B cell (primary cell): ENCODE data around the gene TRPC3.

ENCODE experiments used
- EZH2 ChIP-seq: IDR thresholded peaks from 2 replicates; pipeline ENCODE4 v1.6.1; 2012; ENCODE audit warnings: borderline replicate concordance, low read depth, mild to moderate bottlenecking, moderate library complexity, low read length; ENCODE audit not compliant: insufficient read depth, poor library complexity, severe bottlenecking
- TF ChIP-seq, protein P1 (sequence below): fragments of 200-600 bp; IDR thresholded peaks from one replicate; pipeline ENCODE4 v1.8.0; 2022; ENCODE audit warnings: antibody characterized with exemption, mild to moderate bottlenecking

DNA sequence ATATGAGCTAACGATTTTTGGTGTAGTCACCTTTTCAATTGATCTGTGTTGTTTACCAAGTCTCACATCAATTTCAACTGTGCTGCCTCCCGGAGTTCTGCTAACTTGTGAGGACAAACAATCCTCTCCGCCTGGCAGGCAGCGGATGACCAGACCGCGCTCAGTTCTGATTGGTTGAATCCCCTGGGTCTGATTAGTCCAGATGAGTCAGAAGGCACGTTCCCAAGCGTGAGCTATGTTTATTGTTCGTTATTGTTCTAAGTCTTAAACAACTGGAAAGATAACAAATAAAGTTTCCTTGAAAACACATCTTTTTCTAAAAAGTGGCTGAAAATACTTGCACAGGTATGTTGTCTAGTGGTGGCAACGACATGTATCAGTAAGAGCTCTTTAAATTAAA is 37.9 kb upstream of the TRPC3 start:
- TF ChIP-seq, protein P1, sequence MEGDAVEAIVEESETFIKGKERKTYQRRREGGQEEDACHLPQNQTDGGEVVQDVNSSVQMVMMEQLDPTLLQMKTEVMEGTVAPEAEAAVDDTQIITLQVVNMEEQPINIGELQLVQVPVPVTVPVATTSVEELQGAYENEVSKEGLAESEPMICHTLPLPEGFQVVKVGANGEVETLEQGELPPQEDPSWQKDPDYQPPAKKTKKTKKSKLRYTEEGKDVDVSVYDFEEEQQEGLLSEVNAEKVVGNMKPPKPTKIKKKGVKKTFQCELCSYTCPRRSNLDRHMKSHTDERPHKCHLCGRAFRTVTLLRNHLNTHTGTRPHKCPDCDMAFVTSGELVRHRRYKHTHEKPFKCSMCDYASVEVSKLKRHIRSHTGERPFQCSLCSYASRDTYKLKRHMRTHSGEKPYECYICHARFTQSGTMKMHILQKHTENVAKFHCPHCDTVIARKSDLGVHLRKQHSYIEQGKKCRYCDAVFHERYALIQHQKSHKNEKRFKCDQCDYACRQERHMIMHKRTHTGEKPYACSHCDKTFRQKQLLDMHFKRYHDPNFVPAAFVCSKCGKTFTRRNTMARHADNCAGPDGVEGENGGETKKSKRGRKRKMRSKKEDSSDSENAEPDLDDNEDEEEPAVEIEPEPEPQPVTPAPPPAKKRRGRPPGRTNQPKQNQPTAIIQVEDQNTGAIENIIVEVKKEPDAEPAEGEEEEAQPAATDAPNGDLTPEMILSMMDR, result no peak
- no peak for TF ChIP-seq EZH2
